ENCODE data around the gene ADARB2.
"Not testable (repeated sequence)": the region's sequence is repeated elsewhere in the genome, so short reads cannot be mapped to it uniquely, and the experiment has no call there.

The ADARB2 gene

DNA sequence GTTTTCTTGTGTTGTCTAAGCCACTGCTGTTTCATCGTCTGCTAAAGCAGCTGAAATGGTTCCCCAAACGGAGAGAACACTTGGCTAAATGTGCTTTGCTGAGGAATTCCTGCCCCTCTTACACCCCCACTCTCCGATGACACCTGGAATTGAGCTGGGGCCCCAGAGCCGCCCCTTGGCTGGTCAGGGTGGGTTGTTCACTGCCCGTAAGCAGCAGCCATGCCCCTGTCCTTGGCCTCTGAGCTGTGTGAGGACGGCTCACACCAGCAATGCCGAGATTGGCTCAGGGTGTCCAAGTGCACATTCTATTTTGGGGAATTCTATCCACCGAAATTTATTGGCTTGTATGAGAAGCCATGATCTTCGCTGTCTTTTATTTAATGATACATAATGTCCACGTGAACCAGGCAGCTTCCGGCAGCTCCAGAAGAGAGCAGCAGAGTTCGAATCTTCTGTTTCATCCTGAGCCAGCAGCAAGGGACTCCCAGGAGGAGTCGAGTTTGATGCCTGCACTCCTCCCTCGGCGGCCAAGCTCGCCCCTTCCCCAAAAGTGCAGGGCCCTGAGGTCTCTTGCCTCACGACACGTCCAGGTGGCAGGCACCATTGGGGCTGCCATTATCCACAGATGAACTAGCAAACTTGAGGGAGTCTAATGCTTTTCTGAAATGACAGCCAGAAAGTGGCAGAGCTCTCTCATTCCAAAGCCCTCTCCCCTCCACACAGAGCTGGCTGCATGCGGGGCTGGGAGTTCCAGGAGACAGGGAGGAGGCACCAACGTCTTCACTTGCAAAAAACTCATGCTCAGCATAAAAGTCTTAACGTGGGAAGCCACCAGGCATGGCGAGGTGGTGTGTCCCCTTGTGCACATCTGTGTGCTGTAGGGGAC, 567.1 kb downstream of the ADARB2 start:
- in situ Hi-C loops (cut with HindIII; ENCODE audit: low sequenced_read_pairs), result no loop called here

DNA sequence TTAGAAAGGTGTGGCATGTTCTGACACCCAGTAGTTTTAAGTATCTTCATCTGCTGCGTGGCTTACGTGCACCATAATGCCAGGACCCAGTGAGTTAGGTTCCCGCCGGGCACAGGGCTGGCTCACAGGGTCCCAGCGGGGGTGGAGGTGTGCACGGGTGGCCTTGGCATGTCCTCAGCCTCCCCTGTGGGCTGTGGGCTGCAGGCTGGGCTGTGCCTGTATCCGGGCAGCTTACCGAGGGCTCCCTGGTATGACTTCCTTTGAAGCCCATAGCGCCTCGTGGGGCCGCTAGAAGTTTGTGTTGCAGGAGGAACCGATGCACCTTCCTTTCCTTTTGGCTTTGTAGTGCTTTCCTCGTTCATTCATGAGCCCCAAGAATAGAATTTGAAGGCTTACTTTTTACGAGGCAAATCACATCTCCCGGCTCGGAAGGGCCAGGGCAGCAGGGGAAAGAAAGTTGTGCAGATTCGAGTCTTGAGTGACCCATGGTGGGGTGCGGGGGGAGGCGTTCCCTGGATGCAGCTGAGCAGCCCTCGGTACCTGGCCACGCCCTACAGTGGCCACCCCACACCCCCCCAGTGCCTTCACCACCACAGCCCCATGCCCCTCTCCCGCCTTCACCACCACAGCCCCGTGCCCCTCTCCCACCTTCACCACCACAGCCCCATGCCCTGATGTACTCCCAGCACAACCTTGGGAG, 568.0 kb downstream of the ADARB2 start:
- in situ Hi-C loops (cut with HindIII; ENCODE audit: low sequenced_read_pairs), result no loop called here

DNA sequence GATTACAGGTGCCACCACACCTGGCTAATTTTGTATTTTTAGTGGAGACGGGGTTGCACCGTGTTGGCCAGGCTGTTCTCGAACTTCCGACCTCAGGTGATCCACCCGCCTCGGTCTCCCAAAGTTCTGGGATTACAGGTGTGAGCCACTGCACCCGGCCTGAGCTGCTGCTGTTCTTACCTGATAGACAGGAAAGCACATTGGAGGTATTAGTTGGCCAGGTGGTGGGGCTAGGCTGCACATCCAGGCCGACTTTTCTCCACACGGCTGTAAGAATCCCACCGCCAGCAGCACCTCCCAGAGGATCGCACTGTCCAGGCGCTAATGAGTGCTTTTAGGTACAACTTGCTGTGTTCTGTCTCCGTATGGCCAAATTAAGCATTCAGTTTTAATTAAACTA, 568.6 kb downstream of the ADARB2 start:
- in situ Hi-C loops (cut with HindIII; ENCODE audit: low sequenced_read_pairs), result no loop called here

DNA sequence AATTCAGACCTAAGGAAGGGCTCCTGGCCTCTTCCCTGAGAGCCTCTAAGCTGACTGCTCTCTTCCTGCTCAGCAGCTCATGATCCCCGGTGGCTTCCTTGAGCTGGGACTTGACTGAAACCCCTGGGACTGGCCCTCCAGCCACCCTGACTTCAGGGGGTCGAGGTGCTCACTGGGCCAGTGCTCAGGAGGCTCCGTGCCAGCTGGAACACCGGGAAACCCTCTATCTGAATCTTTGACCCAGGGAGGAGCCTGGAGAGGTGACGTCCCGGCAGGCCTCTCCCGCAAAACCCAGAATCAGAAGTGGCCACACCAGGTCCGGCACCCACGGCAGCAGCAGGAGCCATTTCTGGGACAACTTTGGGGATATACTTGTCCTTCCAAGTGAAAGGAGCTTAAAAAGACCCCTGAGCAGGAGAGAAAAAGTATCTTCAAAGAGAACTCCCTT, 570.5 kb downstream of the ADARB2 start:
- in situ Hi-C loops (cut with HindIII; ENCODE audit: low sequenced_read_pairs), result no loop called here

DNA sequence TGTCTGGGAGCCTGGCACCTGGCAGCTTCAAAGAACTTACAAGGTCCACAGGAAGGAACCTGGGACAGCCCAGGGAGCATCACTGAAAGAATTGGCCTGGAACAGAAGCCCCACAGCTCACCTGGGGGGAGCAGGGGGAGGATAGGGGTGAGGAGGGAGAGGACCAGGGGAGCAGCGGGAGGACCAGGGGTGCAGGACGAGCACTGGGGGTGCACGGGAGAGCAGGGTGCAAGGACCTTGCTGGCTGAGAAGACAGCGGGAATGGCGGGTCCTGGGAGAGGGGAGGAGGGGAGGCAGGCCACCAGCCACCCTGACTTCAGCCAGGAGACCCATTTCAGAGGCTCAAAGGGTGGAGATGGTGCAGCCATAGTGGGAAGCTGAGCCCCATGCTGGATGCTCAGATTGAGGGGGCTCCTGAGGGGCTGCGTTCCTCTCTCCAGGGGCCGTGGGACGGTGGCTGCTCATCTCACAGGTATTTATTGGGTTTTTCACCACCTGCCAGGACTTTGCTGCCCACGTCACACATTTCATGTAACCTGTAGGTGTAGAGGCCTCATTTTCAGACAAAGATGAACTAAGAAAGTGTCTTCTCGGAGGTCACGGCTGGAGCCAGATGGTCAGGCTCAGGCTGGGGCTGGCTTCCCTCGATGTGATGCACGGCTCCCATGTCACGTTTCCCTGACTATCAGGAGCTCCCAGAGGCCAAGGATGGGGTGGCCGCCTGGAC, 571.1 kb downstream of the ADARB2 start:
- in situ Hi-C loops (cut with HindIII; ENCODE audit: low sequenced_read_pairs), result no loop called here

DNA sequence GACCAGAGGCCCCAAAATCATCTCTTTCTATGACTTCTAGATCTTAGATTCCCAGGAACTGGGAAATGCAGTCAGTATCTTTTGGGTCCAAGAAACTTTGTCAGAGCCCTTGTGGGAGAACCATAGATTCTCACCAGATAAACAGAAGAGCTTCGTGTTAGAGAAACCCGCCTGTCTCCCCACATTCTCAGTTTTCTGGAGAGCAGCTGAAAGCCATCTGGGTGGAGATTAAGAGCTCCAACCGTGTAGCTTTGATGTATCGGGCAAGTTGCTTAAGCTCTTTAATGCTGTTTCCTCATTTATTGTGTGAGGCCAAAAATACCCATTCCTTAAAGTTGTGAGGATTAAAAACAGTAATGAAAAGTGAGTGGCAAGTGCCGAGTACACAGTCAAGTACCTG, 573.5 kb downstream of the ADARB2 start:
- in situ Hi-C loops (cut with HindIII; ENCODE audit: low sequenced_read_pairs), result no loop called here

DNA sequence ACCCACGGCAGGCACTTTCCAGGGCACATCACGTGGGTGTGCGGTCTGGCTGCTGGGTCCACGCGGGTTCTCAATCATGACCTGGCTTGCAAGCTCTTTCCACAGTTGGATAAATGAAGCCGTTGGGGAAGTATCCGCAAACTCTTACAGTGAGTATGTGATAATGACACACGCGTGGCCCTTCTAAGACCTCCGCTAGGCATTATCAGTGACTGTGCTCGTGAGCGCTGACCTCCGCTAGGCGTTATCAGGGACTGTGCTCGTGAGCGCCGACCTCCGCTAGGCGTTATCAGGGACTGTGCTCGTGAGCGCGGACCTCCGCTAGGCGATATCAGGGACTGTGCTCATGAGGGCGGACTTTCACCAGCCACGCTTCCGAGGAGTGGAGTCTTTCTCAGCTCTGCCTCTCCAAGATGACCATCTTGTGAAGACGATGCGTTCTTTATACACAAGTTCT, 574.1 kb downstream of the ADARB2 start:
- in situ Hi-C loops (cut with HindIII; ENCODE audit: low sequenced_read_pairs), result no loop called here

DNA sequence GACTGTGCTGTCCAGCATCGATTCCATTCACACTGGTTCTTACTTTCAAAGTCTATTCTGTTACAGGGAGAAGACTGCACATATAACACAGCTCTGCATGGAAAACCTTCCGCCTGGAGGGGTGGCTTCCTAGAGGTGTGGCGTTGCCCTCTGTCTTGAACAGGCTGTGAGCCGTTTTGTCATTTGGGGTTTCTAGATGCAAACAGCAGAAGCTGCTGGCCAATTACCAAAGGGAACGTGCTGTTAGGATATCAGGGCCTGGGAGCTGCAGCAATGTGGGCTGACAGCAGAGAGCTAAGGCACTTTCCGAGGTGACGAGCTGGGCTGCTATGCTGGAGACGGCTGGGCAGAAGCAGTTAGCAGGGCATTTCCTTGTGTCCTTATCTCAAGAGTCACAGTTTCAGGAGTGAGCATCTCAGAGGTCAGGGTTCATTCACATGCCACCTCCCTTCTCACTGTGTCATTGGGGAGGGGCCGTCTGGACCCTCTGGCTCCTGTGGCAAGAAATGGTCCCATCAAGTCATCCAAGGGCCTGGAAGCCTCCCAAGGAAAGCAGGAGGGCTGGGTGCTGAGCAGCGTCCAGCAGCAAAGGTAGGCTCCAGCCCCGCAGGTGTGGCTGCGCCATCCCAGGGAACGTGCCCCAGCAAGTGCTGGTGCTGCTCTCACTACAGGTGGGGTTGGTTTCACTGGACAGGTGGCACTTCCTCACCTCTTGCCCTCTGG, 574.7 kb downstream of the ADARB2 start:
- in situ Hi-C loops (cut with HindIII; ENCODE audit: low sequenced_read_pairs), result no loop called here

DNA sequence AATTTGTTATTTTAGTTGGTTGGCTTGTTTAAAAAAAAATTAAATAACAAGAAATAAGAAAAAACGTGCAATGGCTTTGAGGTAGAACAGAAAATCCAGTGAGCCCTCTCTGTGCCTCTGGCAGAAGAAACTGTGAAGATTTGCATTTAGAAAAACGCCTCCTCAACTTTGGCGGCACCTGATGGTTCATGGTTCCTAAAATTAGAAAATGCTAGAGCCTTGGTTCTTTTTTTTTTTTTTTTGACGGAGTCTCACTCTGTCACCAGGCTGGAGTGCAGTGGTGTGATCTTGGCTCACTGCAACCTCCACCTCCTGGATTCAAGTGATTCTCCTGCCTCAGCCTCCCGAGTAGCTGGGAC, 576.0 kb downstream of the ADARB2 start:
- in situ Hi-C loops (cut with HindIII; ENCODE audit: low sequenced_read_pairs), result not testable (repeated sequence)

DNA sequence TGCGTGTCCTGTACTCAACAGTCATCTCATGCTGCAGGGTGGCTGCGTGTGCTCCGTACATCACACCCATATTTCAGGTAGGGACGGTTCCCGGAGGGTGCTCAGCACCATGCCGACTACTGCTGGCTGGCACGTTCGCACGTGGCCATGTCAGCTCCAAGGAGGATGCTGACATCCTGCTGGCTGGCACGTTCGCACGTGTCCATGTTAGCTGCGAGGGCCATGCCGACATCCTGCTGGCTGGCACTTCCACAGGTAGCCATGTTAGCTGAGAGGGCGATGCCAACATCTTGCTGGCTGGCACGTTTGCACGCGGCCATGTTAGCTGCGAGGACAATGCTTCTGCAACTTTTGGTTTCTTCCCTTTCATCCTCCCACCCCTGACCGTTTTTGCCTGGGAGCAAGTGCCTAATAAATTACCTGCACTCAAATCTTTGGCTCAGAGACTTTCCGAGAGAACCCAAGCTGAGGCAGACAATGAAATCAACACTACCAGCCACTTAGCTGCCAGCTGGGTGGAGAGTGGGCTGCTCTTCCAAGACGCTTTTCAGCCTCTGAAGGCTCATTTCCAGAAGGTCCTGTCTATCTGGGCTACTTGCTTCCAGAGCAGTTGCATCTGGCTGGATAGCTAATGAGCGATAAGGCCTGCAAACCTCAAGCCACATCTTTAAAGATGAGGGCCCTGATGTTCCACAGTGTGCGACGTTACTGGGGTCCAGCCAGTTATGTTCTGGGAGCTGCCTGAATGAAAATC, 576.6 kb downstream of the ADARB2 start:
- in situ Hi-C loops (cut with HindIII; ENCODE audit: low sequenced_read_pairs), result no loop called here

DNA sequence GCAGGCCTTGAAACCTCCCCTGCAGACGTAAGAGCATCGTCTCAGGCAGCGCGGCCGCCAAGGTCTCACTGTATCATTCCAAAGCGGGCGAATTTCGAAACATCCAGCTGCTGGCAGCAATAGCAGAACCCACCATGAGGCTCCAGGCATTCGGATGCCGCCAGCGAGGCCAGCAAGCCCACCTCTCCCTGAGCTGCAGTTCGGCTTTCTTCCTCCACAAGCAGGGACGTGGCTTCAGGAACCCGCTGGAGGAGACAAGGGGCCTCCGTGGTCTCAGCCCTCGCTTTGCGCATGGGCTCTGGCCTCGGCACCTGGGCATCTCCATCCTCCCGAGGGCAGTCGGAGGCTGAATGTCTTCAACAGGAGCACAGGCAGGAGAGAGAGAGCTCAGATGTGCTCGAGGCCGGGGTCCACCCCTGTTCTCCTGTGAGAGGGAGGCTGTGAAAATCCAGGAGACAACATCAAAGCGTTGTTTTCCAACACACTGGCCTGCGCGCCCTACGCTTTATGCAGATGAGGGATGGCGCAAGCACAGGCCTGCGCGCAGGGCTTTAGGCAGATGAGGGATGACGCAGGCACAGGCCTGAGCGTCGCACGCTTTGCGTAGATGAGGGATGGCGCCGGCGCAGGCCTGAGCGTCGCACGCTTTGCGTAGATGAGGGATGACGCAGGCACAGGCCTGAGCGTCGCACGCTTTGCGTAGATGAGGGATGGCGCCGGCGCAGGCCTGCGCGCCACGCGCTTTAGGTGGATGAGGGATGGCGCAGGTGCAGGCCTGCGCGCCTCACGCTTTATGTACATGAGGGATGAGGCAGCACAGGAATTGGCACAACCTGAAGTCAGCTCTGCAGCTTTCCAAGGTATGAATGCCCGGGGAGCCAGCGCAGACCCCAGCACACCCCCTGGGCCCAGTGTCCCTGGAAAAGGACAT, 577.9 kb downstream of the ADARB2 start:
- in situ Hi-C loops (cut with HindIII; ENCODE audit: low sequenced_read_pairs), result no loop called here

DNA sequence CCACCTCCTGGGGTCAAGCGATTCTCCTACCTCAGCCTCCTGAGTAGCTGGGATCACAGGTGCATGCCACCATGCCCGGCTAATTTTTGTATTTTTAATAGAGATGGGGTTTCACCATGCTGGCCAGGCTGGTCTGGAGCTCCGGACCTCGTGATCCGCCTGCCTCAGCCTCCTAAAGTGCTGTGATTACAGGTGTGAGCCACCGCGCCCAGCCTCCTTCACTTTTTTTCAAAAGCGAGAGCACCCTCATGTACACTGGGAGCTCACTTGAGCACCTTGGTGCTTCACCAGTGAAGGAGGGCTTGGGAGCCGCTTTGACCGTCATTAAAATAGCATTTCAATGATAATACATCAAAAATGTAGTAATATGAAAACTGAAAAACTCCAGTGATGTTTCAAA, 578.8 kb downstream of the ADARB2 start:
- in situ Hi-C loops (cut with HindIII; ENCODE audit: low sequenced_read_pairs), result not testable (repeated sequence)

DNA sequence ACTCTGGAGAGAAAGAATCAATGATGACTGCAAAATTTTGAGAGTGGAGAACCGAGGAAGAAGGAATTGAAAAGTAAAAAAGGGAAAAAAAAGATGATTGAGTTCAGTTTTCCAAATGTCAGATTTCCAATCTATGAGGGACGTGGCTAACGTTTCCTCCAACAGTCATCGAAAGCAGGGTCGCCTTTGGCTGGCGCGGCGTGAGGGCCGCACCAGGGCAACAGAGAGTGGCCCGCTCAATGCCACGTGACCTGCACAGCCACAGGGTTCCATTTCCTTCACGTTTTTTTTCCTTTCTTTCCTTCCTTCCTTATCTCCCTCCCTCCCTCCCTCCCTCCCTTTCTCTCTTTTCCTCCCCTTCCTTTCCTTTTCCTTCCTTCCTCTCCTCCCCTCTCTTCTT, 579.3 kb downstream of the ADARB2 start:
- in situ Hi-C loops (cut with HindIII; ENCODE audit: low sequenced_read_pairs), result no loop called here

DNA sequence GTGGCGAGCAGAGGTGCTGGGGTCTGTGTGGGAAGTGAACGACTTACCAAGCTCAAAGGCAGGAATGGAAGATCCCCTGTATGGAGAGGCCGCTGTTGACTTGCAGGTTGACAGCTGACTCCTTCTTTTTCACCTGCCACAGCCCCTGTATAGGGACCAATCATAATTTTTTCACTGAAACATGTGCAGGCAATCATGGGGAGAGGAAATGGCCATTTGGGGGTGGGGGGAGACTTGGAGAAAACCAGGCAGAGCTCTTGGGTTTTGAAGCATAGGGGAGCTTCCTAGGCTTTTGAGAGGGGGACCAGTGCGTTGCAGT, 579.8 kb downstream of the ADARB2 start:
- in situ Hi-C loops (cut with HindIII; ENCODE audit: low sequenced_read_pairs), result no loop called here

DNA sequence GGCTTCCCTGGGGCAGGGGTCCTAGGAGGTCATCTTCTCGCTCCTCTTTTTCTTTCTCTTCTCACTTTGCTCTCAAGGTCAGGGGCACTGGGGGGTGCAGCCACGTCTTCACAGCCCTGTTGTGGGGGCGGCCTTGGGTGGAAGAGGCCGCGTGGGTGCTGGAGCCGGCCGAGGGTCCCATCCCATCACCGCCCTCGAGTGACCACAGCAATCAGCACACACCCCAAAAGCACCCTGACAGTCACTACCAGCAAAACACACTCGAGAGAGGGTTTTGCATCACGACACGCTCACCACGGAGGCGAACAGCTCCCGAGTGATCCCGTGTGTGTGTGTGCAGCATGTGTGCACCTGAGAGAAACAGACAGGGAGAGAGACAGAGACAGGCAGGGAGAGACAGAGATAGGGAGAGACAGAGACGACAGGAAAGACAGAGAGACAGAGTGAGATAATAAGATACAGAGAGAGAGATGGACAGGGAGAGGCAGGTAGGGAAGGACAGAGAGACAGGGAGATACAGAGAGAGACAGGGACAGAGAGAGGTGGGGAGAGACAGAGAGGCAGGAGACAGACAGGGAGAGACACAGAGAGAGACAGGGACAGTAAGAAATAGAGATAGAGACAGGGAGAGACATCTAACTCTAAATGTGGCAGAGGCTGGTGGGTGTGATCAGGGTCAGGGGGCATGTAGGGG, 580.3 kb downstream of the ADARB2 start:
- in situ Hi-C loops (cut with HindIII; ENCODE audit: low sequenced_read_pairs), result no loop called here

DNA sequence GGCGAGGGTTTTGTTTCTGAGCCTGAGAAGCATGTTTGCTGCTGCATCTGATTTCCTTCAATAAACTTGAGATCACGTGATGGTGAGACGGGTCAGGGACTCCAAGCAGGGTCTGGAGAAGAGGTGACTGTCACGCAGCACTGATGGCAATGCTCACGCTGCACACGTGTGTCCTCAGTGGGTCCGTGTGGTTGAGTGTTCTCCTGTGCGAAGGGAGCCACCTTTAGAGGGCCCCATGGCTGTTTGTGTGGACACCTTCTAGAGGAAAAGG, 580.8 kb downstream of the ADARB2 start:
- in situ Hi-C loops (cut with HindIII; ENCODE audit: low sequenced_read_pairs), result no loop called here

DNA sequence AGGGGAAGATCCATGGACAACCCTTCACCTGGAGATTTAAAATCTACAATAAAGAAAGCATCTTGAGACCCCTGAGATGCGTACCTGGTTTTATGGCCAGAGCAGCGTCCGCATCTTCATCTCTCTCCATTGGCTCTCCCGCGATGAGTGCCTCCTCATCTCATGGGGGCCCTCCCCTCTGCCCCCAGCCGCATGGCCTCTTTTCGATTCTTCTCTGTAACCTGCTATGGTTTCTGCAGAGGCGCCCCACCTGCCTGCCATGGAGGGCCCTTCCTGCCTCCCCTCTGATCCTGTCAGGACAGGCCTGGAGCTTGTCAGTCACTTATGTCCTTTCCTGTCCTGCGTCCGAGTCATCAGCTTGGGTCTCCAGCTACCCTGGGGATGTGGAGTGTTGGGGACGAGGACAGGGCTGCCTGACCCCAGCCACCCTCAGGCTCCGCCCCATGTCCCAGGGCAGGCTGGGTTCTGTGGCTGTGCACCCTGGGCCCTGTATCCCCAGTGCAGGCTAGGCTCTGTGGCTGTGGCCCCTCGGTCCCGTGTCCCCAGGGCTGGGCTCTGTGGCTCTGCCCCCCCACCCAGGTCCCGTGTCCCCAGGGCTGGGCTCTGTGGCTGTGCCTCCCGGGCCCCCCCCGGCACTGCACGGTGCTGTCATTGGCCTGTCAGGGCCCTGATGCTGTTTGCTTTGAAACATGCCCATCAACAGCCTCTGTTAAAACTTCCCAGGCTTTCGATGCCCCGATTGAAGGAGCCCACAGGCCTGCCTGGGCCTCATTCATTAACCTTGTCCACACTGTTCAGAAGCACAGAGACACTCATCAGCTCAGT, 581.3 kb downstream of the ADARB2 start:
- in situ Hi-C loops (cut with HindIII; ENCODE audit: low sequenced_read_pairs), result no loop called here
